ENCODE data around the gene OR2J3.

DNA sequence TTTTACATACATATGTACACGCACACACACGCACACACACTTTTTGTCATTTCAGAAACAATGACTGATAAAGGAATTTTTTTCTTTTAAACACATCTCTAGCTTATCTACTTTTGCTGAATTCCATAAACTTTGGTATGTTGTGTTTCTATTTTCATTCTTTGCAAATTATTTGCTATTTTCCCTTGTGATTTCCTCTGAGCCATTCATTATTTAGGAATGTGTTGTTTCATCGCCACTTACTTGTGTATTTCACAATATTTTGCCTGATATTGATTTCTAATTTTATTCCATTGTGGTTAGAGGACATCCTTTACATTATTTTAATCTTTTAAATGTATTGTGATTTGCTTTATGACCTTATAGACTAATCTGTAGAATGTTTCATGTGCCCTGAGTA lies 39.2 kb downstream of the OR2J3 start:
- TF ChIP-seq, protein P1, sequence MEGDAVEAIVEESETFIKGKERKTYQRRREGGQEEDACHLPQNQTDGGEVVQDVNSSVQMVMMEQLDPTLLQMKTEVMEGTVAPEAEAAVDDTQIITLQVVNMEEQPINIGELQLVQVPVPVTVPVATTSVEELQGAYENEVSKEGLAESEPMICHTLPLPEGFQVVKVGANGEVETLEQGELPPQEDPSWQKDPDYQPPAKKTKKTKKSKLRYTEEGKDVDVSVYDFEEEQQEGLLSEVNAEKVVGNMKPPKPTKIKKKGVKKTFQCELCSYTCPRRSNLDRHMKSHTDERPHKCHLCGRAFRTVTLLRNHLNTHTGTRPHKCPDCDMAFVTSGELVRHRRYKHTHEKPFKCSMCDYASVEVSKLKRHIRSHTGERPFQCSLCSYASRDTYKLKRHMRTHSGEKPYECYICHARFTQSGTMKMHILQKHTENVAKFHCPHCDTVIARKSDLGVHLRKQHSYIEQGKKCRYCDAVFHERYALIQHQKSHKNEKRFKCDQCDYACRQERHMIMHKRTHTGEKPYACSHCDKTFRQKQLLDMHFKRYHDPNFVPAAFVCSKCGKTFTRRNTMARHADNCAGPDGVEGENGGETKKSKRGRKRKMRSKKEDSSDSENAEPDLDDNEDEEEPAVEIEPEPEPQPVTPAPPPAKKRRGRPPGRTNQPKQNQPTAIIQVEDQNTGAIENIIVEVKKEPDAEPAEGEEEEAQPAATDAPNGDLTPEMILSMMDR (IDR thresholded peaks at IDR 0.05) = no peak
- no peak for TF ChIP-seq POLR2A (IDR thresholded peaks at IDR 0.05)
